HG03442 (cell line): Measurements from ENCODE around the gene ST8SIA6.
"Not testable (repeated sequence)": the region's sequence is repeated elsewhere in the genome, so short reads cannot be mapped to it uniquely, and the experiment has no call there.

ENCODE experiments used
- ATAC-seq: cut with Tn5 transposase; IDR thresholded peaks from one replicate; pipeline ENCODE4 v1.9.1; 2021; ENCODE audit warnings: mild to moderate bottlenecking, moderate library complexity; ENCODE audit not compliant: unreplicated experiment

Gene ST8SIA6

GRCh38 chr10:17427666-17428350, 26.6 kb downstream of the ST8SIA6 start:
- ATAC-seq = no peak

DNA sequence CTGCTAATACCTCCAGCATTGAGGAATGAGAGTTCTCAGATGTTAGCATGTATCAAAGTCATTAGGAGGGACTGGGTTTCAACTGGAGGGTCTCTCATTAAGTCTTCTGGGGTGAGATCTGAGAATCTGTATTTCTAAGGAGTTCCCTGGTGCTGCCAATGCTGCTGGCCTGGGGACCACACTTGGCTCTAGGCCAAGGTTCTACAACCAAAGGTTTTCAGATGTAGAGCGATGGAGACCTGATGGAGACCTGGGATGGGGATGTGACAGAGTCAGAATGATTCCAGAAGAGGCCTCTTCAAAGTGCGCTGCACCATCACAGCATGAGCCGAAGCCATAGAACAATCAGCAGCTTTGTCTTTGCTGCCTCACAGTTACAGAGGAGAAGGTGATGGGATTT, 27.2 kb downstream of the ST8SIA6 start:
- ATAC-seq = no peak

DNA sequence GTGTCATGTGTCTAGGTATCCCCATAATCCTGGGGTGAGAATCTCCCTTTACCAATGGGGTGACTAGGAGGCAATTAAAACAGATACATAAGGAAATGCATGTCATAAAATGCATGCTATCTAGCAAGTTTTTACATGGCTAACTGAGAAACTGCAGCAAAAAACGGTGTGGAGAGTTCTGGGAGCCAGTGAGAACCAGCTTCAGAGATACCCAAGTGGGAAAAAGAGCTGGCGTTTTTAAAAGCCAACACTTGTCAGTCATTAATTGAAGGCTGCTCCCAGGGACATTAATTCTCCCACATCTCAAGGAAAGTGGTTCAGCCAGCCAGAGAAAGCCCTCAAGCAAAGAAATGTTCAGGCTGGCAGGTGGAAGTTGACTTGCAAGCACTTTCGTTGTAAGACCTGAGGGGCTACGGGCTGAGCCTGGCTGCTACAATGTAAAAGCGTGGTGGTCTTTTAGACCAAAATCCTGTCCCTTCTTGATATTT, 28.1 kb downstream of the ST8SIA6 start:
- no peak for ATAC-seq

DNA sequence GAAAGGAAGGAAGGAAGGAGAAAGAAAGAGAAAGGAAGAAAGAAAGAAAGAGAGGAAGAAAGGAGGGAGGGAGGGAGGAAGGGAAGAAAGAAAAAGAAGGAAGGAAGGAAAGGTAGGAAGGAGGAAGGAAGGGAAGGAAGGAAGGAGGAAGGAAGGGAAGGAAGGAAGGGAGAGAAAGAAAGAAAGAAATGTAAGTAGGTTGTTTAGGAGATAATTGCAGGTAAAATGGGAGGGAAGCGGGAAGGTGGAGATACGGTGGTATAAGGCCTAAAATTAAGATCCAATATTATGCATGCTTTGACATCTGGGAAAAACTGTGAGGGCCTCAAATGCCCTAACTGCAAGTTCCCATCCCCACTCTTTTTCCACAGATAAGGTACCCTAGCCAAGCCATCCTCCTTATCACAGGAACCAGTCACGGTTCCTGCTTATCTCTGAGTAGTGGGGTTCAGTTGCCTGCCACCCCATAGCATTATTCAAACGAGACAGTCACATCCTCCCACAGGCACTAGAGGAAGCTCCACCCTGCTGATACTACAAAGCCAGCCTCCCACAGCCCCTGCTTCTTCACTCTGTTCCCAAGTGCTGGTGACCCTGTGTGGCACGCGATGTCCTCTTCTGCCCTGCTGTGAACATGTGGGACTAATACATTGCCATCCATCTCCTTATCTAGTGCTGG, 28.7 kb downstream of the ST8SIA6 start:
- no peak for ATAC-seq

GRCh38 chr10:17423632-17424186, 30.7 kb downstream of the ST8SIA6 start:
- ATAC-seq = no peak

DNA sequence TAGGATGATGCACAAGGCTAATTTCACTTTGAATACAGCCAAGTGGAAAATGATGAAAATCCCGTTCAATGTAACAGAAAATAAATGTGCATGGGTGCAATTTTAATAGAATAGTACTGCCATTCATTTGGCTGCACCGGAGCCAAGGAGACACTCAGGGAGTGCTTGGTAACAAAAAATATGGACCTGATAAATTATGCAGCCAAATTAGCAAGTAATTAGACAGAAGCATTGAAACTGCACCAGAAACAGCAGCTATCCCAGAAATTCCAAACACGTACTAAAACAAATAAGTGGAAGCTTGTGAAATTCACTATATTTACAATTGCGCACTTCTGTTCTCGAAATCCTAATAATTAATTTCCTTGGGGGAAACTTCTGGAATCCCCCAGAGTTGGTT, 31.5 kb downstream of the ST8SIA6 start:
- no peak for ATAC-seq

- ATAC-seq = no peak
Observed at GRCh38 chr10:17418249-17418648, 36.1 kb downstream of the ST8SIA6 start.

- ATAC-seq = no peak
Observed at GRCh38 chr10:17416442-17417211, 37.8 kb downstream of the ST8SIA6 start.

- ATAC-seq = no peak
Observed at GRCh38 chr10:17415046-17415658, 39.2 kb downstream of the ST8SIA6 start.

GRCh38 chr10:17414484-17414883, 39.9 kb downstream of the ST8SIA6 start:
- ATAC-seq = no peak

DNA sequence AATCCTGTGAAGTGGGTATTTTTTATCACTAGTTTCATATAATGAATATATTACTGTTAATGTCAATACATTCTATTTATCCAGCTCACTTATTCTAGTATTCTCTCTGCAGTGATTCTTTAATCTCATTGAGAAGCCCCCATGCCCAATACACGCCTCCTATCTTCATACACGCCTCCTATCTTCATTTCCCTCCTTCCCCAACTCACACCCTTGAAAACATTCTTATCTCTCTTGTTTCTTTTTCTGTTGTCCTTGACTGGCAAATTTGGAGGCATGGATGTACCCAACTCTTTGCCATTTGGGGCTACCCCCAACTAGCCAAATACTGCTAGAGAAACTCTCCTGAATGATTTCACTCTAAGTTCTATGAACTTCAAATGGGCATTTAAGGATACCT, 40.5 kb downstream of the ST8SIA6 start:
- ATAC-seq = no peak

DNA sequence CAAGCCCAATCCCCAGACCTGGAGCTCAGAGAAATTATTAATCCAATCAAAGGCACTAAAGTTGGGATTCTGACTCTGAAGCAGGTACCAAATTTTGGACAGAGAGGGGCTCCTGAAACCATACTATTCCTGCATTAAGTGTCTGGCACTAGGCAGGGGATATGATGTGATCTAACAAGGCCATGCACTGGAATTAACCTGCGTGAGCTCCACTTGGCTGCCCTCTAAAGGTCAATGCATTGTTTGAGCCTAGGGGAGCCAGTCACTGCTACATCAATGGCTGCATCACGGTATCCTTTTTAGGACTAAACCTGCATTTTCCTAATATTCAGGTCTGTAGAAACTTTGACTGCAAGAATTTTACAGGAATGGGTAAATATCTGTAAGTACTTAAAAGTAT, 42.1 kb downstream of the ST8SIA6 start:
- no peak for ATAC-seq

GRCh38 chr10:17410907-17411306, 43.5 kb downstream of the ST8SIA6 start:
- ATAC-seq = no peak

DNA sequence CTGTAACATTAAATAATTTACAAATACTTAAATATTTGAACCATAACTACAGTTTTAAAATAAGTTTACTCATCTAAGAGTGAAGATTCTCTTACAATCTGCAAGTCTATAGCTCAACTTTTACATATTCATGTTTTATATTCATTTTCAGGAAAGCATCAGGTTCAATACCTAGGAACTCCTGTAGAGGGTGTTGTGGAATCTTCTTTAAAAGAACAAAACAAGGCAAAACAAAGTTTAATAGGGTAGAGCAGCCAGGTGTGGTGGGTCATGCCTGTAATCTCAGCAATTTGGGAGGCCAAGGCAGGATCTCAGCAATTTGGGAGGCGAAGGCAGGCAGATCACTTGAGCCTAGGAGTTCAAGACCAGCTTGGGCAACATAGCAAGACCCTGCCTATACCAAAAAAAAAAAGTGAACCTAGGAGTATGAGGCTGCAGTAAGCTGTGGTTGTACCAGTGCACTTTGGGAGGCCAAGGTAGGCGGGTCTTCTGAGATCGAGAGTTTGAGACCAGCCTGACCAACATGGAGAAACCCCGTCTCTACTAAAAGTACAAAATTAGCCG, 45.1 kb downstream of the ST8SIA6 start:
- no peak for ATAC-seq

GRCh38 chr10:17407047-17407446, 47.3 kb downstream of the ST8SIA6 start:
- ATAC-seq = no peak

GRCh38 chr10:17406036-17406834, 48.2 kb downstream of the ST8SIA6 start:
- ATAC-seq = no peak

- no peak for ATAC-seq
Observed at GRCh38 chr10:17403161-17403560, 51.2 kb downstream of the ST8SIA6 start.

DNA sequence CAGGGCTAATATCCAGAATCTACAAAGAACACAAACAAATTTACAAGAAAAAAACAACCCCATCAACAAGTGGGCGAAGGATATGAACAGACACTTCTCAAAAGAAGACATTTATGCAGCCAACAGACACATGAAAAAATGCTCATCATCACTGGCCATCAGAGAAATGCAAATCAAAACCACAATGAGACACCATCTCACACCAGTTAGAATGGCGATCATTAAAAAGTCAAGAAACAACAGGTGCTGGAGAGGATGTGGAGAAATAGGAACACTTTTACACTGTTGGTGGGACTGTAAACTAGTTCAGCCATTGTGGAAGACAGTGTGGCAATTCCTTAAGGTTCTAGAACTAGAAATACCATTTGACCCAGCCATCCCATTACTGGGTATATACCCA, 52.4 kb downstream of the ST8SIA6 start:
- ATAC-seq = not testable (repeated sequence)

DNA sequence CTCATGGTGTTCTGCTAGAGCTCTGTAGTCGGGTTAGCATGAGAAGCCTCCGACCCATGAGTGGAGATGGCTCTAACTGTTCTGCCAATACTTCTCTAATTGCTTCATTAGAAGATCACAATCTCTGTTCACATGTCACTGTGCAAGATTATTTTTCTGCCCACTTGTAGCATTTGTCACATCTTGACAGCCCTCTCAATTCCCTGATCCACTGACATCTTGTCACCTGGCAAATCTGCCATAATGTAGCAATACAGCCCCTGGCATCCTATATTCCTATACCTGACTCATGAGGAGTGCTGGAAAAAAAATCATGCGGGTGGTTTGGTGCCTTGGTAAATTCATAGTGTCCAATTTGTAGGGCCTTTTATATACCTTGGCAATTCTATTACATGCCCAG, 58.4 kb downstream of the ST8SIA6 start:
- ATAC-seq = no peak

DNA sequence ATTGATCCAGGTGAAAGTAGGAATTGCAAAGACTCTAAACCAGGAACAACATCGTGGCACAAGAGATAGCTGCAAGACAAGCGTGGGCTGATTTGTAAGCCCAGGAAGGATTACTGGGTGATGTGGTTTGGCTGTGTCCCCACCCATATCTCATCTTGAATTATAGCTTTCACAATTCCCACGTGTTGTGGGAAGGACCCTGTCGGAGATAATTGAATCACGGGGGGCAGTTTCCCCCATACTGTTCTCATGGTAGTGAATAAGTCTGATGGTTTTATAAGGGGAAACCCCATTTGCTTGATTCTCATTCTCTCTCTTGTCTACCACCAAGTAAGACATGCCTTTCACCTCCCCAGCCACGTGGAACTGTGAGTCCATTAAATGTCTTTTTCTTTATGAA, 59.5 kb downstream of the ST8SIA6 start:
- ATAC-seq = no peak
